GM19035 (cell line): Measurements from ENCODE around the gene STAT6.

Source experiments
- ATAC-seq: cut with Tn5 transposase; IDR thresholded peaks from one replicate; pipeline ENCODE4 v1.9.1; 2021; ENCODE audit not compliant: unreplicated experiment

Gene STAT6

DNA sequence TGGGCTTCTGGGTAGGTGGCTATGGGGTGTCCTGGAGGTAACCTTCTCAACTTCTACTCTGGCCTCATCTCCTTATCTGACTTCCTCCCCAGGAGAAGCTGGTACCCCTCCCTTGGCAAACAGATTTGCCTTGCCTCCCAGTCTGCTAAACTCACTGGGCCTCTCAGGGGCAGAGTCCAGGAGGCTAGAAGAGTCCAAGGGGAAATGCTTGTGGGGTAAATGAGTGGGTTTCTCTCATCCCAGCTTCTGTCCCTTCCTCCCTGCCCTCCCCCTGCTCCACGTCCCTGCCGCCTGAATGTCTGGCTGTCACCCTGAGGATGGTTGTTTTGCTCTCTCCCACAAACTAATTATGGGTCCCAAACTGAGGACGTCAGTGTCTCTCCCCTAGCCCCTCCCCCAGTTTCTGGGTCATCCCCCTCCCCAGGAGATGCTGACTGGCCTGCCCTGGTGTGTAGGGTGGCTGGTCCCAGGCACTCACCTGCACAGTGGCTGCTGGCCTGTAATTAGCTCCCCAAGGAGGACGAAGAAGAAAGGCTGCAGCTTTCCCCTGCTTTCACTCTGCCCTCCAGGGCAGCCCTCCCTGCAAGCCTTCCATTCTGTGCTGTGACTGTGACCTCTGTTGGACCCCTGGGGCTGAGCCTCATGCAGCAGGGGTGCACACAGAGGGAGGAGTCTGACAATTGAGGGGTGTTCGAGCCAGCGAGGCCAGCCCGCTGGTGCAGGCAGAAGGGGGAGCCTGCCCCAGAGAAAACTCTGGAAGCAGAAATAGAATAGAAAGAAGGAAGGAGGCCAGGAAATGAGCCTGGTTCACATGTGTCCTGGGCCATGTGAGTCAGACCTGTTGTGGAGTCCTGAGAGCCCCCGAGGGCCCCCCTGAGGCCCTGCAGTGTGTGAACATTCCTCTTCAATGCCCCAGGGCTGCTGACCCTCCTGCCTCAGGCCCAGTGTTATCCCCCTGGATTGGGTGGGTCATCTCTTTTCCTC lies 36.1 kb upstream of the STAT6 start, which contains the start of gene LRP1-AS:
TSS of gene LRP1-AS (minus strand) at position 659 of the 984 bp plus-strand sequence.
- ATAC-seq = no peak

DNA sequence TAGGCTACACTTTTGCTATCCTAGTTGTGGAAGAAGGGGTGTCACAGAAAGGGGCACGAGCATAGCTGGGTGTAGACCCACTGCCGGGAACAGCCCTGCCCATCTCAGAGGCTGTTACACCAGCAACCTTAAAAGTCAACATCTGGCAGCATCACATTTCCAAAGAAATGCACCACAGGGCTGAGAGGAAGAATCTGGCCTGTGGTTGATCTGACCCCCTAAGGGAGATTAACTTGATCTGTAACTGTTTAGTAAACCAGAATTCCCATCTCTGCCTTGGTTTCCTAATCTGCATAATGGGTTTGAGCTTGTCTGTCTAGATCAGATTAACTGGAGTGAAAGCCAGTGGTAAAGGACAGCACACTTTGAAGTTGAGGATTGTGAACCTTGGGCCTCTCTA lies 34.9 kb upstream of the STAT6 start:
- no peak for ATAC-seq

DNA sequence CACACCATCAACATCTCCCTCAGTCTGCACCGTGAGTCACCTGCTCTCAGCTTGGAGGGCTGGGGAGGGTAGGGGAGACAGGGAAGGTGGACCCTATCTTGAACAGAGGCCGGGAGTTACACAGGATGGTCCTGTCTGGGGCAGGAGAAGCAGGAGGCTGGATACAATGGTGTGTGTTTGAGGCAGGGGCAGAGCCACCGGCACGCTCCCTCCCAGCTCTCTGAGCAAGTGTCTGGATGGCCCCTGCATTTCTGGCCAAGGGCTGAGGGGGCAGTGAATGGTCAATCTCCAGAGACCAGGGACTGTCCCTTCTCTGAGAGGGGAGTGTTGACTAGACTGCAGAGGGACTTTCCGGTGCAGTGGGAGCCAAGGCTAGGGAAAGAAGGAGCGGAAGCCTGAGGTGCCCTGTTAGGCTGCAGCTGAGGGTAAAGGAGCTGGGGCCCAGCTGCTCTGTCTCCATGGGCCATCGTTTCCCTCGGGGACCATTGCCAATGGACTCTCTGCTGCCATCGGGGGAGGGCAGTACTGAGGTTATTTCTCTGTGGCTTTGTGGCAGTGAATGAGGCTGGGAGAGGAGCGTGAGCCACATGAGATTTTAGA lies 34.4 kb upstream of the STAT6 start:
- no peak for ATAC-seq

DNA sequence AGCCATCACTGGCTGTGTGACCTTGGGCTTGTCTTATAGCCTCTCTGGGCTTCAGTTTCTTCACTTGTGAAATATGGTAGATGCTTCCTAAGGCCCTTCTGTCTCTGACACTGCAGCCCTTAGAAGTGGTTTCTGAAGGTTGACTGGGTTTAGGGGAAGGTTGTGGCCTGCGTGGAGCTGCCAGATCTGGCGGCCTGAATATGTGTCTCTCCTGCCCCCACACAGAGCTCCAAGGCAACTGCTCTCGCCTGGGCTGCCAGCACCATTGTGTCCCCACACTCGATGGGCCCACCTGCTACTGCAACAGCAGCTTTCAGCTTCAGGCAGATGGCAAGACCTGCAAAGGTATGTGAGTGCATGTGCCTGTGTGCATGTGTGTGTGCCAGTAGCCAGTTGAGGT lies 32.3 kb upstream of the STAT6 start:
- no peak for ATAC-seq

DNA sequence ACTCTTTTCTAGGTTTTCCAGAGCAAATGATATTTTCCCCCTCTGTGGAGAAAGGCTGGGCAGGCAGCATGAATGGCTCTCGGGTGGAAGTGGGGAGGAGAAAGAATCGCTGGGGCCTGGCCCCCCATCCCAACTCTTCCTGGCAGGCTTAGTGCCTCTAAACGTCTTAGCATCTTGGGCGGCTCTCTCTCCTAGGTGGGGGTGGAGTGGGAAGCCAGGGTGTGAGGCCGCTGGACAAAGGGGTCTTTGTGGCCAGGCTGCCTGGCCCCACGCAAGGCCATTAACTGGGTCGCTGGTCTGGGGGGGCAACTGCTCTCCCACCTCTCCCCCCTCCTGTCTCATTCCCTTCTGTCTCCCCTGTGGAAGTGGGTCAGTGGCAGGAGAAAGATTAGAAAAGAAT lies 31.6 kb upstream of the STAT6 start:
- ATAC-seq = no peak

DNA sequence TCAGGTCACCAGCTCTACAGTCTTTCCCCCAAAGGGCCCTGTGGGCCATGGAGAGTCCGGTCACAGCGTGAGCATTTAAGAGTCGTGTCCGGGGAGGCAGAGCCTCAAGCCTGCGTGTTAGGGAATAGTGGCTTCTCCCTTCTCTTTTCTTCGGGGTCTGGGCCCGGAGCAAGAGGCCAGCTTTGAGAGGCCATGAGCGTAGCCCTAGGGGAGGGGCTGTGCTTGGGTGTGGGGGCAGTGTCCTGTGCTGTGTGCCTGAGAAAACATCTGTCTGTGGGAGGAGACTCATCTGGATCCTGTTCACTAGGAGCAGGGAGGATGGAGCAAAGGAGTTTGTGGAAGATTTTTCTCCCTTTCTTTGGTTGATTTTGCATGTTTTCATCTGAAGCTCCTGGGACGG lies 31.0 kb upstream of the STAT6 start:
- no peak for ATAC-seq

DNA sequence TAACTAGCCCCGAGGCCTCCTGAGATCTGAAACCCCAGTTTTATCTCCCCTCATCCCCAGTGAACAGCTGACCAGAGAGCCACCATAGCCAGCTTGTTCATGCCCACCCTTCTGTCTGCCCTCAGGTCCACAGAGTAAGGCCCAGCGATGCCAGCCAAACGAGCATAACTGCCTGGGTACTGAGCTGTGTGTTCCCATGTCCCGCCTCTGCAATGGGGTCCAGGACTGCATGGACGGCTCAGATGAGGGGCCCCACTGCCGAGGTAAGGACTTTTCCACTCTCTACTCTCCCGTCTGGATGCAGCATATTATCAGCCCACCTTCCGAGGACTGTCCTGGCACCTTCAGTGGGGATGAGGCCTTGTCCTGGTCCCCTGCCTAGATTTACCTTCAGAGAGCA lies 30.1 kb upstream of the STAT6 start:
- ATAC-seq = no peak

DNA sequence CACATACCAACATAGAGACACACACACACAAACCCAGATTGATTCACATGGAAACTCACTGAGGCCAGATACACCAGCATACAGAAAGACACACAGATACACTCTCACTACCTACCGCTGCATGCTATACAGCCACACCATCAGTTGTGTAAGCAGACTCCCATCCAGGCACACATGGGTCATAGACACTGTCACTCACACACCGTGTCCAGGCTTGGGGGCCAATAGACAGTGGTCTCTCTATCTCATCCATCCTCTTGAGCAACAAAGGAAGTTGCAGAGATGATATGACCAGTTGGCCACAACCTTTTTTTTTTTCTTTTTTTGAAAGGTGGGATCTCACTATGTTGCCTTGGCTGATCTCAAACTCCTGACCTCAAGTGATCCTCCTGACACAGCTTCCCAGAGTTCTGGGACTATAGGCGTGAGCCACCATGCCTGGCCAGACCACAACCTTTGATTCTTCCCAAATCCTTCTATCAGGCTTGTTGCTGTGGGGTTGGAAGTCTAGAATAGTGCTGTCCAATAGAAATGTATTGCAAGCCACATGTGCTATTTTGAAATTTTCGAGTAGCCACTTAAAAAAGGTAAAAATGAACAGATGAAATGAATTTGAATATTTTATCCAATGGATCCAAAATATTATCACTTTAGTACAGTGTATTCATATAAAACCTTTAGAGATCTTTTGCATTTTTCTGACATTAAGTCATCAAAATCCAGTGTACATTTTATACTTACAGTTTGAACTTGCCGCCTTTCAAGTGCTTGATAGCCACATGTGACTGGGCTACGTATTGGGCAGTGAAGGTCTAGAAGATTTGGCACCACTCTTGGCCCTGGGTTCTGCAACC lies 28.9 kb upstream of the STAT6 start:
- ATAC-seq = no peak

DNA sequence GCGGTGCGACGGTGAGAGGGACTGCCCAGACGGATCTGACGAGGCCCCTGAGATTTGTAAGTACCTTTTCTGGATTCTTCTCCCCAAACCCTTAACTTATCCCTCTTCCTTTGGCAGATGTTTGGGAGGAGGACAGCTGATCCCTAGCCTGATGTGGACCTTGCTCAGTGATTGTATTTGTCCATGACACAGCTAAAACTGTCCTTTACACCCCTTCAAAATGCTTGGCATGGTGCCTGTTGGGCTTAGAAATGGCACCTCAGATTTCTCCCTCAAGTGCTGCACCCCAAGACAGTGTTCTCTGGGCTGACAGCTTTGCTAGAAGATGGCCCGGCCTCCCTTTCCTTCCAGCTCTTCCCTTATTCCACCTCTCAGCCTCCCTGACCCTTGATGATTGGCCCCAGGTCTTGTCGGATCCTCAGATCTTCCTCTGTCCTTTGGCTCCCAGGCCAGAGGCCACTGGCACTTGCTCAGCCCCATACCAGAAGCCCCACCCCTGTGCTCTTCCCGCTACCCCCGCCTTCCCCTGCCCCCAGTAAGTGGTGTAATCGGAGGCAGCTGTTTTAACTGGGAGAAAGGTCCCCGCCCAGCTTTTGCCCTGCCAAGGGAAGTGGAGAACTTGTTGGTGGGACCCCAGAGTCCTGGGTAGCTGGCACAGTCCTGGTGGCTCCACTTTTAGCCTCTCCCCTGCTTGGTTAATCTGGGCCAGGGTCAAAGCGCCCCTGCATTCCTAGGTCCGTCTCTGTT lies 27.5 kb upstream of the STAT6 start:
- ATAC-seq = no peak

DNA sequence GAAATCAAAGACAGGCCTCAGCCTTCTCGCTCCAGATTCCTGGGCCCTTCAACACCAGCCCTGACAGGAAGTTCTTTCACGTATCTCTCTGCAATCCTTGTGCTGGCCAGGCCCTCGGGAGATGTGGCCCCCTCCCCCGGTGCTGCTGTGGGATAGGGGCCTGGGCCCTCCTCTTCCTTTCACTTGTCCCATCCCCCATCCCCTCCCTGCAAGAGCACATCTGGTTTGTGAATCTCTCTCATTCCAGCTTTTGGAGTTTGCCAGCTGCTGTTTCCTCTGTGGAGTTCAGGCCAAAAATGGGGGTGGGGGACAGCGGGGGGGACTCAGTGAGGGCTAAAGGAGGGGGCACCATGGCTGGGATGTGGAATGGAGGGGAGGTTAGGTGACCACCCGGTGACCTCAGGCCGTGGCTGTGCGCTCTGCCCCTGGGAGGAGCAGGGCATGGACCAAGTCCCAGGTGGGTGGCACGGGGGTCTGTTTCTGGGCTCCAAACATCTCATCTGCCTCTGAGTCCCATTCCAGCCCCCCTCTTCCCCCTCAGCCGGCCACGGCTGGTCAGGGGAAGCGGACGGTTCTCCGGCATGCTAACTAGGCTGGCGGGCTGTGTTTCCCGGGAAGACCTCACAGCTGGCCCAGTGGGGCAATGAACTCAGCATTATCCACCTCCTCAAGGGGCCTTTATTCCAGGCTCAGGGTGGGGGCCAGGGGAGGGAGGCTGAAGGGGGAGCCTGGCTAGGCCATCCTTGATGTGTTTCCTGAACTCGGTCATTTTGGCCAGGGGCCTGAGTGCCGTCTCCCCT lies 24.6 kb upstream of the STAT6 start:
- no peak for ATAC-seq

DNA sequence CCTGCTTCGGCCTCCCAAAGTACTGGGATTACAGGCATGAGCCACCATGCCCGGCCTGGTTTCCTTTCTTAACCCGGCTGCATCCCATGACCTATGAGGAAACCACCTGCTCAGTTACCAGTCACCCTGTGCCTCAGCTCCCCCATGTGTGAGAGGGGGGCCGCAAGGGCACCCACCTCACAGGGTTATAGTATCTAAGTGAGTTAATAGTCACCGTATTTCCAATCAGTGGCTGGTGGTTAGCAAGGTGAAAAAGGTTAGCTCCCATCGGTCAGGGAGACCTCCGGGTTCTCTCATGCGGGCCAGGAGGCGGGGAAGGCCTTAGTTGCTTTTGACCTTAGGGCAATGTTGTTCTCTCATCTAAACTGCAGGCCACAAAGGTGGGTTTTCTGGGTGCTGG lies 23.8 kb upstream of the STAT6 start:
- no peak for ATAC-seq

DNA sequence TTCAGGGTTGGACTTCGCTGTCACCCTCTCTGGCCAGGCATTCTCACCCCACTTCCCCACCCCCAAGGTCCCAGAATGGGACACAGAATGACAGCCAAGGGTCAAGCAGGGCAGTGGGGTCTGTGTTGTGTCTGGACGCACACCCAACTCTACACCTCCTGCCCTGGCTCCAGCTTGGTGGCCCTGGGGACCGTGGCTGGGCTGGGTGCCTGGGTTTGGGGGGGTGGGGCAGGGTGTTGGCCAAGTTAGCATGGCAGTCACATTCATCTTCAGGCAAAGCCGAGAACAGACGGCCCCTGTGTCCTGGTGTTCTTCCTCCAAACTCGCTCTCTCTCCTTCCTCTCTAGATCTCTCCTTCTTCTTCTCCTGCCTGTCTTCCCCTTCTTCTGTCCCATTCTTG lies 22.8 kb upstream of the STAT6 start:
- no peak for ATAC-seq

DNA sequence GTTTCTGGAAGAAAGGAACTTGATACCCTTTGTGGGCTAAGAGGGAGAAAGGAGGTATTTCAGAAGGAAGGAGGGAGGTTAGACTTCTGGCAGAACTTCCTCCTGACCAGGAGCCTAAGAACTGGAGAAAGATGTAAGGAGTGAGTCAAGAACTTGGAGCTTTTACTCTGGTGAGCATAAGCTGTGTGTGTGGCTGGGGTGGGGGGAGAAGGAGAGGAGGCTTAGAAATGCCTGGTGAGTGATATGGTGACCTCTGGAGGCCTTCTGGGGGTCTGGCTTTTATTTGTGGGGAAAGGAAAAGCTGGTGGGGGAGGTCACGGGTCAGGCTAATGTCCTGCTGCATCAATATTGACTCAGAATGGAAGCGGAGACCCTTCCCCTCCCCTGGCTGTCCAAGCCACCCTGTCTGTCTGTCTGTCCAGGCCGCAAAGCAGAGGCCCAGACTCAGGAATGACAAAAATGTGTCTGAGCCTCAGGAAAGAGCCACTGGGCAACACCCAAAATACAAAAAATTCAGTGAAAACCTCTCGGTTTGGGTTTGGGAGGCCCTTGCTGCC lies 21.9 kb upstream of the STAT6 start:
- ATAC-seq = no peak

DNA sequence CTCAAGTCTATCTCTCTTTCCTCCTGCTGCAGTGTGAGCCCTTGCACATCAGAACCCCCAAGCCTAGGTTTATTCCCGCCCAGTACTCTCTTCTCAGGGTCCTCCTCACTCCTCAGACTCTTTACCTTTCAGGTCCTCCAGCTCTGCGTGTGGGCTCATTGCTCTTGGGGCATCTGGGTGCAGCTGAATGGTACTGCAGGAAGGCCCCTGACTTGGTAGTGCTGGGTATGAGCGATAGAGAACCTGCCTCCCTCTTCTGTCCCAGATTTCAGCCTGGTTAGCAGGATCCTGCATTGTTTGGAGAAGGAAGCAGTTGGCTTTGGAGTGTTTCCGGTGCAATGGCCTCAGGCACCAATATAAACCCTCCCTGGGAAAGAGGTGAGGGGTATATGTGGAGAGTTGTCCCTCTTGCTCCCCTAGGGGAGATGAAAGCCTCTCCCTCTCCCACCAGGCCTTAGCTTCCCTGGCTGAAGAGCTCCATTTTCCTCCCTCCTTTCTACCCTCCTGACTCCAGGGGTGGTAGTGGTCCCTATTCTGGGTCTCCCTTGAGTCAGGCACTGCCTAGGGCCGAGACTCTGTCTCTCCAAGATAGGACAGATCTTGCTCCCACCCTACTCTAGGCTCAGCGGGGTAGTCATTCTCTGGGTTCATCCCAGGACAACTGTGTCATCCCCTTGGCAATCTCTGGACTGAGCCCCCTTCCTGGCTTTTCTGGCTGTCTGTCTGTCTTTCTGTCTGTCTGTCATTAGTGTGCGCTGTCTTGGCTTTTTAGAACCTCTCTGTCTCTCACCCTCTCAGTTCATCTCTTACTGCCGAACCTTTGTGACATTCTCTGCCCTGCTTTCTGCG lies 21.0 kb upstream of the STAT6 start:
- ATAC-seq = no peak

DNA sequence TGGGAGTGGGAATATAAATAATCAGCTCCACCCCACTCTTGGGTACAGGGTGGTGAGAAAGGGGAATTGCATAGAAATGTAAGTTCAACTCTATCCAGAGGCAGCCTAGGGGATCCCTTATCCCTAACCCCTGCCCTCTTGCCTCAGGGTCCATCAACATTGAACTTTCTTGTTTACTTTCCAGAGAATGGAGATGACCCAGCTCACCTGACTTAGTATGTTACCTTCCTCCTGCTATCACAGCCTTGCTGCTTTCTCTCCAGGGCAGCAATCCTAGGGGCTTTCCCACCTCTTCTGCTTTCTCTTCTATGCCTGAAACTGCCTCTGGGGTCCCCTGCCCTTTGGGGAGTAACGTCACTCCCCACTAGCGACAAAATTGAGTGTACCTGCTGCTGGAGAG lies 19.8 kb upstream of the STAT6 start:
- no peak for ATAC-seq

DNA sequence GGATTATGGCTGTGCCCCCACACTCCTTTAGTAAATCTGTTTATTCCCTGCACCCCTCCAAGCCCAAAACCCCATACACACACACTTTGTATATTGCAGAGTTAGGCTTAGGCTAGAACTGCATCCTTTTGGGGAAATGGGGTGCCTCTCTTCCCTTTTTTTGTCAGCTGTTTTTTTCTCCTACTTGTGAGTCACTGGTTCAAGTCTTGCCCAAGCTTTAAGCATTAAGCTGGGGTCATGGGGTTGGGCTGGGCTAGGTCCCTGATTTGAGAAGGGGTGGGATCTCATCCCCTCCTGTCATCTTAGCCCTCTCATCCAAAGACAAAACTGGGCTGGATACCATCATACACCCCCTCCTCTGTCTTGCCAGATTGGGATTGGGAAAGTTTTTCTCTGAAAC lies 18.7 kb upstream of the STAT6 start:
- no peak for ATAC-seq

DNA sequence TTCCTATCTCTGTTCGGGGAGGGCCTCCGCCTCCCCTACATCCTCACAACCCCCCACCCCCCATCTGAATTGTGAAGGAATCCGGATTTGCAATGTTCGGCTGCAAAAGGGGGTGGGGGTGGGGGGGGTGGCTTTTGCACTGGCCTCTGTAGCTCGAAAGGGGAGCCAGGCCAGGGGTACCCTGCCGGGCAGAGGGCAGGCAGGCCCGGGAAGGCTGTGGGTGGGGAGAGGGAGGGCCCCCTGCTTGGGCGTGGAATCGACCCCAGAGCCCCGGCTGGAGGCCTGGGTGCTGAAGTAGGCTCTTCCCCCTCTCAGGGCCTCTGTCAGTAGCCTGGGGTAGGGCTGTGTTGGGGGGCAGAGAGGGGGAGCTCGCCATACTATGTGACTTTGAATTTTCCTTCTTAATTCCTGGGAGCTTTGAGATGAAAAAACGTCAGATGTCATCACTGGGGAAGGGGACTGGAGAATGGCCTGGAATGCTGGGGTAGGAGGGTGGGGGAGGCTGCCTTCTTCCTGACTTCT lies 18.2 kb upstream of the STAT6 start:
- no peak for ATAC-seq

DNA sequence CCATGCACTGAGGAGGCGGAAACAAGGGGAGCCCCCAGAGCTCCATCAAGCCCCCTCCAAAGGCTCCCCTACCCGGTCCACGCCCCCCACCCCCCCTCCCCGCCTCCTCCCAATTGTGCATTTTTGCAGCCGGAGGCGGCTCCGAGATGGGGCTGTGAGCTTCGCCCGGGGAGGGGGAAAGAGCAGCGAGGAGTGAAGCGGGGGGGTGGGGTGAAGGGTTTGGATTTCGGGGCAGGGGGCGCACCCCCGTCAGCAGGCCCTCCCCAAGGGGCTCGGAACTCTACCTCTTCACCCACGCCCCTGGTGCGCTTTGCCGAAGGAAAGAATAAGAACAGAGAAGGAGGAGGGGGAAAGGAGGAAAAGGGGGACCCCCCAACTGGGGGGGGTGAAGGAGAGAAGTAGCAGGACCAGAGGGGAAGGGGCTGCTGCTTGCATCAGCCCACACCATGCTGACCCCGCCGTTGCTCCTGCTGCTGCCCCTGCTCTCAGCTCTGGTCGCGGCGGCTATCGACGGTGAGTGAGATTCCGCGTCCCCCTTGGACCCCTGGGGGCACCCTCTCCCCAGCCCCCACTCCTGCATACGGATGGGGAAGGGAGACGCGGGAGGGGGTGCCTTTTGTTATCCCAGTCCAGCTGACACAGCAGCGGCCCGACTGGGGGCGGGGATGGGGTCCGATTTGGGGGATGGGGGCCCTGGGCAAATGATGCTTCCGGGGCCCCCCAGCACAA lies 17.5 kb upstream of the STAT6 start:
- ATAC-seq = no peak
